GM18520 (cell line): ENCODE data around the gene HOXC6.
"Not testable (repeated sequence)": the region's sequence is repeated elsewhere in the genome, so short reads cannot be mapped to it uniquely, and the experiment has no call there.

Experiments used
- ATAC-seq: cut with Tn5 transposase; IDR thresholded peaks from one replicate; pipeline ENCODE4 v1.9.1; 2021; ENCODE audit not compliant: unreplicated experiment

Gene HOXC6

GRCh38 chr12:54051874-54052437 is 23.7 kb downstream of the HOXC6 start:
- ATAC-seq, result no peak

DNA sequence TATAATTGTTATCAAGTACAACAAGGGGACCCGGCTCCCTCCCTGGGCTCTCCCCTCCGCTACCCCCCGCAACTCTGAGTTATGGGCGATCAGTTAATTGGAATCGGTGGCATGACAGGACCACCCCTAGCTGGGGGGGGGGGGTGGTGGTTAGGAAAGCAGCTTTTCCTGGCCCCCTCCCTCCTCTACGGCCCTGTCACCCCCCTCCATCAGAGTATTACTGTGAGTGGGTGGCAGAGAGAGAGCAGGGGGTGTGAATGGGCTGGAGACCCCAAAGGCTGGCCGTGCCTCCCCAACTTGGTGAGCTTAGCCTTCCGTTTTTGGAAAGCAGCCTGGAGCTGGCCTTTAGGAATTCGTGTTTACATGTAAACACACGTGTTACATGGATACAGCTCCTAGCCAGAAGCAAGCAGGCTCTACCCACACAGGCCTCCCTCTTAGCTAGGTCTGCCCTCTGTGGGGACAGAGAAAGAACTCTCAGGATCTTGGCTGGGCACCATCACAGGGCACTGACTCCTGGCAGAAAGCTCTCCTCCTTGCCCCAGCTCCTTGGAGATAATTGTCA is 24.3 kb downstream of the HOXC6 start:
- no peak for ATAC-seq

DNA sequence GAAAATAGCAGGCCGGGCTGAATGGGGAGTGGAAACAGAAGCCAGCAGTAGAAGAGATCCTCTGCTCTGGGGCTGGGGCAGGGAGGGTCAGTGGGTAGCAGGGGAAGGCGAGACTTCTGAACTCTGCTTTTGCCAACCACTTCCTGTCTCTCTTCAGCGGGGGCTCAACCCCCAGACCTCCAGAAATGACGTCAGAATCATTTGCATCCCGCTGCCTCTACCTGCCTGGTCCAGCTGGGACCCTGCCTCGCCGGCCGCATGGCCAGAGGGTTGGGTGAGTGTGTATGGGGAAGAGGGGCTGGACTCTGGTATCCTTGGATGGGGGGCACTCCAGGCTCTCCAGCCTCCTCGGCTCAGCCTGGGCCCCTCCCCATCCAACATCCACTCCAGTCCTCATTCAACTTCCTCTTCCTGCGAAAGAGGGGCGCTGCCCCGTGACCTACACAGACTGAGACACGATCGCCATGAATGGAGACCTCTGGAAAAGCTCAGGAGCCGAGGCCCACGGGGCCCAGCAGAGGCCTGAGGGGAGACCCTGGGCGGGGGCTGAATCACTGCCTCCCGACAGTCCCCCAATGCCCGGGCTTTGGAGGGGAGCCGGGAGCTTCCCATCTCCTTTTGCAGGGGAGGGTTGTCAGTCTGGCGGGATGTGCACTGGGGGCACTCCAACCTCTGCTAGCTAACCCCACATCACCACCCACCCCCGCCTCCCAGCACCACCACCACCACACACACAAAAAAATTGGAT is 24.9 kb downstream of the HOXC6 start:
- ATAC-seq, result peak; percentile 49

DNA sequence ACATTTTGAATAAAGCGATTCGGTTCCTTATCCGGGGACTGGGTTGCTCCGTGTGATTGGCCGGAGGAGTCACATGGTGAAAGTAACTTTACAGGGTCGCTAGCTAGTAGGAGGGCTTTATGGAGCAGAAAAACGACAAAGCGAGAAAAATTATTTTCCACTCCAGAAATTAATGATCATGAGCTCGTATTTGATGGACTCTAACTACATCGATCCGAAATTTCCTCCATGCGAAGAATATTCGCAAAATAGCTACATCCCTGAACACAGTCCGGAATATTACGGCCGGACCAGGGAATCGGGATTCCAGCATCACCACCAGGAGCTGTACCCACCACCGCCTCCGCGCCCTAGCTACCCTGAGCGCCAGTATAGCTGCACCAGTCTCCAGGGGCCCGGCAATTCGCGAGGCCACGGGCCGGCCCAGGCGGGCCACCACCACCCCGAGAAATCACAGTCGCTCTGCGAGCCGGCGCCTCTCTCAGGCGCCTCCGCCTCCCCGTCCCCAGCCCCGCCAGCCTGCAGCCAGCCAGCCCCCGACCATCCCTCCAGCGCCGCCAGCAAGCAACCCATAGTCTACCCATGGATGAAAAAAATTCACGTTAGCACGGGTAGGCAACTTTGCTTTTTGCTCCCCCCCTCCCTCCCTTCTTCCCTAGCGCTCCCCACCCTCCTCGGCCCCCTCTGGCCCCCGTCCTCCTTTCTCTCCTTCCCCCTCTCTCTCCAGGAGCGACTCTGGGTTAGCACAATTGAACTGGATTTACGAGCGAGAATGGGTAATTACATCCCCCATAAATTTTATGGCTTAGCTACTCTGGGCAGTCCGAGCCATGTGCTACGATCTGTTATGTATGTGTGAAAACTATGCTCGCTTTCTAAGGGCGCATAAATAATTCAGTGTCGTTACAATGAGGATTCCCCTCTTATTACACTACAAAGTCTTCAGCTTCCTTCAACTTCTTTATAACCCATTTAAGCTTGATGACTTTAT is 25.8 kb downstream of the HOXC6 start, which contains the start of gene HOXC4:
Gene HOXC4, plus strand, starts transcription at position 85 of the 991 bp plus-strand sequence. Its CDS starts 88 bp downstream, at position 173.
- no peak for ATAC-seq

GRCh38 chr12:54054742-54055194 is 26.5 kb downstream of the HOXC6 start:
- no peak for ATAC-seq

DNA sequence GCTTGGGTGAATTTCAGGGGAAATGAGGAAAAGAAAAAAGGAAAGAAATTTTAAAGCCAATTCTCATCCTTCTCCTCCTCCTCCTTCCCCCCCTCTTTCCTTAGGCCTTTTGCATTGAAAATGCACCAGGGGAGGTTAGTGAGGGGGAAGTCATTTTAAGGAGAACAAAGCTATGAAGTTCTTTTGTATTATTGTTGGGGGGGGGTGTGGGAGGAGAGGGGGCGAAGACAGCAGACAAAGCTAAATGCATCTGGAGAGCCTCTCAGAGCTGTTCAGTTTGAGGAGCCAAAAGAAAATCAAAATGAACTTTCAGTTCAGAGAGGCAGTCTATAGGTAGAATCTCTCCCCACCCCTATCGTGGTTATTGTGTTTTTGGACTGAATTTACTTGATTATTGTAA is 27.3 kb downstream of the HOXC6 start:
- no peak for ATAC-seq

DNA sequence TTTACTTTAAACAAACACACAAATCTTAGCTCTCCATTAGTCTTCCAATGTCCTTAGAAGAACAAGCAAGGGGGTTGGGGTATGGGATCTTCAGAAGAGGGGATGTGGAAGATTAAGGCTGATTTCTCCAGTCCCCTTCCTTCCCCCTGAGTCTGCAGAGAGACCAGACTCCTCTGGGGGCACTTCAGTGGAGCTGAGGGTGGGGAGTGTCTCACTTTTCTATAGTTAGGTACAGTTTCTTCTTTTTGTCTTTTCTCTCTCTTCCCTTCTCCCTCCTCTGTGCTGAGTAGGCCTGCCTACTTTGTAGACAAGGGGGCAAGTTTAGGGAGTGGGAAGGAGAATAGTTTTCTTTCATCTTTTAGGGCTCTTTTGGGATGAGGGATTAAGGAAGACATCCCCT is 27.9 kb downstream of the HOXC6 start:
- ATAC-seq, result no peak

GRCh38 chr12:54058128-54058768 is 30.0 kb downstream of the HOXC6 start:
- ATAC-seq, result no peak

- ATAC-seq, result no peak
Observed at GRCh38 chr12:54059668-54060067, 31.4 kb downstream of the HOXC6 start.

GRCh38 chr12:54060174-54060974 is 32.1 kb downstream of the HOXC6 start:
- ATAC-seq, result no peak

DNA sequence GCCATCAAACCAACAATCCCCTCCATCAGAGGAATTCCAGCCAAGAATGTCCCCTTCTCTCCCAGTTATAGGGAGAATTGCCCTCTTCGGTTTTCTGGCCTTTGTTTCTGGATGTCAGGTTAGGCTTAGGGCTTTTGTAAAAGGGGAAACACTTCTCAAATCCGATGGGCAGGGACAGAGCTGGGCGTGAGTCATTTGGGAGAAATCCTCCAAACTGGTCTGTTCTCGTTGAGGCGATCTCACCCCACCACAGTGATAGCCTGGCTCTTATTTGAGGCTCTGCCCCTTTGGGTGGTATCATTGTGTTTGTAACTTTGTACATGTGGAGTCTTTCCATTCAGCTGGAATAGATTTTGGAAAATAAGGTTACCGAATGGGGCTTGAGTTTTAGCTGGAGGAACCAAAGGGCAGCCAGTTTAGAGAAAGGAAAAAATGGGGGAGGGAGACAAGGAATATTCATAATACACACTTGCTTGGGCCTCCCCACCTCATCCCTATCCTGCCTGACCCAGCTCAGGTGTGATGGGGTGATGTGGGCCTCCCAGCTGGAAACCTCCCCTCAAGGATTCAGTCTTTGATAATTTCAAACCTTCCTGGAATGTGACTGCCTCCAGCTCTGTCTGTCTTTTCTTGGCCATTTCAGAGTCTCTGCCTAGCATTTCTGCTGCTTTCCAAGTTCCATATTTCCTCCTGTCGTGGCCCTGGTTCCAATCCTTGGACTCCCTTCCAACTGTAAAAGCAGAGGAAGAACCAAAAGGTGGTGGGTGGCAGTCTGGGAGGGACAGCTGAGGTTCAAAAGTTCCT is 32.9 kb downstream of the HOXC6 start:
- no peak for ATAC-seq

DNA sequence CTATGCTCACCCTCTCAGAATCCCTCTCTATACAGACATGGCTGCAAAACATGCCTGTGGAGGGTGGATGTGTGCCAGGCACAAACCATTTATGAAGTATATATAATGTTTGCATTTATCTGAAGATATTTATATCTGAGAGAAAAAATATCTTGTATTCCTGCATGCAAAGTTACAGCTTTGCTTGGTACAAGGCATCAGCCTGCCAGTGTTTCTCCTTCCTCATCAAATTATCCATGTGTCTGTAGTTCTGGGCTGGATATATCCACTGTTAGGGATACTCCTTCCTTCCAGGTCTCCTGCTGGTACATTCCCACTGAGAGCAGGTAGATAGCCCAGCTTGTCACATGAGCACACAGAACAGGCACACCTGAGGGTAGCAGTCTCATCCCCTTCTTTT is 37.4 kb downstream of the HOXC6 start:
- ATAC-seq, result no peak

DNA sequence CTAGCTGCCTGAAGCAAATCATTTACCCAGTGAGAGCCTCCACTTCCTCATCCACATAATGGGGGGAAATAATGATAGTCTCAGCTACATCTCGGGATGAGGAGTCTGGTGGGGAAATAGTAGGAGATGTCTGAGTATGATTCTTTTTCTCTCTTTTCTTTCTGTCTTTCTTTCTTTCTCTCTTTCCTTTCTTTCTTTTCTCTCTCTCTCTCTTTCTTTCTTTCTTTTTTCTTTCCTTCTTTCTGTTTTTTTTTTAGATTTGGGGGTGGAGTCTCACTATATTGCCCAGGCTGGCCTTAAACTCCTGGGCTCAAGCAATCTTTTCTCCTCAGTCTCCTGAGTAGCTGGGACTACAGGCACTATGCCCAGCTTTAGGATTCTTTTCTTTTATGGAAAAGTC is 38.2 kb downstream of the HOXC6 start:
- ATAC-seq, result no peak

DNA sequence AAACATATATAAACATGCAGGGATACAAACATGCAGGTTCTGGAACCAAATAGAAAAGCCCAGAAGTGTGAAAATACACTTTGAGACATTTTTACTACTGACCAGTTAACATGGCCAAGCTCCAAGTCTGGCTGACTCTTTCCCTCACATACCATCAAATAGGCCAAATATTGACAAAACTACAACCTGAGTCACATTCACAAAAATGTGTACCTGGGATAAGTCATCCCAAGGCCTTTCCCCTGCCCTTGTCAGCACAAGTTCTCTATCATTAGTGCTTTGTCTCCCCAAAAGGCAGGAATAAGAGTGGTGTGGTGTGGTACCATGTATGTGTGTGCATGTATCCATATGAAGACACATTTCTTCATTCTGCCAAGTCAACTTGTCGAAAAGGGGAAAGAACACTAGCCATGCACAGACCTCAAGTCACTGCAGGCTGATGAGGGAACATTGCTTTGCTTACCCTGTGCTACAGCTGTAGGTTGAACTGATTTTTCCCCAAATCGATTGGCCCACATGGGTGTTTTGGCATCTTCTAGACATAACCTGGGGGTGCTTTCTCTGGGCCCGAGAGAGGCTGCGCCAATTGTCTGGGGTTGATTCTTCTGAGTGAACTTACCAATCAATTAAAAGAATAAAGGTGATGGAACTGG is 40.3 kb downstream of the HOXC6 start:
- ATAC-seq, result no peak

DNA sequence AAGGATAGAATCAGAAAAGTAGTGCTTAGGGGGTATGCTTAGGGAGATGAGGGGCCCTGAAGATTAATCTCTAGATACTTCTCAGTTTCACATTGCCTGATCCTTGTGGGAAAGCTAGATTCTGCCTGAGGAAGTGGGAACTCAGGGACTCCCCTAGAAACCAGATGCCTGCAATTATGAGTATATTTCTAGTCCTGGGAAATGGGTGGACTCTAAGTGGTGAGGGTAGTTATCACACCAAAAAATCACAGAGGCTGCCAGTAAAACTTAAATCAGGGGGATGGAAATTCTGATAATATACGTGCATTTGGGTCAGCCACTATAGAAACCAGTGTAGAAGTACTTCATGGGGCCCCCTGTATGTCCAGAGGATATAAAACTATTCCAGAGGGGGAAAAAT is 43.7 kb downstream of the HOXC6 start:
- ATAC-seq, result no peak

- ATAC-seq, result no peak
Observed at GRCh38 chr12:54074308-54074707, 46.1 kb downstream of the HOXC6 start.

- ATAC-seq, result no peak
Observed at GRCh38 chr12:54075409-54075808, 47.2 kb downstream of the HOXC6 start.

DNA sequence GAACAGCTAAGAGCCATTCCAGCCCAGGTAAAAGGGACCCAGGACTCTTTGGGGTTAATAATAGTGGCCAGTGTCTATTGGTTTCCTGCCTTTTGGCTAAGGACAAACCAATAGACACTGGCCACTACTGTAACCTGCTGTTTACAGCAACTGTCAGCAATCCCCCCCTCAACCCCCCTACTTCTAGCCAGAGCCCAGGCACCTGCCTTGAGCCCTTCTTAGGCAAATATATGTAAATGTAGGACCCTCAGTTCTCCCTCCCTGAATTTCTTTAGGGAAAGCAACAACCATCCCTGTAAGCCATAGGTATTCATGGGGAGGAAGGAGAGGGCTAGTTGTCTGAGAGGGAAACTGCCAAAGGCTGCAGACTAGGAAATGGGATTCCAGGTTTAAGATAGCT is 47.7 kb downstream of the HOXC6 start:
- no peak for ATAC-seq

GRCh38 chr12:54077843-54078242 is 49.6 kb downstream of the HOXC6 start:
- ATAC-seq, result not testable (repeated sequence)
